ENCODE results near the gene APBB2. TPM values are rescaled to one million over a fixed set of nuclear protein-coding genes. Genes with fewer than 3 reads are reported as not detected.

Gene APBB2
- total RNA-seq, 1 donor from 2014 or later, result 23.5 TPM

GRCh38 chr4:40838742-40839141 is 375.6 kb downstream of the APBB2 start:
- intact Hi-C loops (cut with micrococcal nuclease), result no loop called here
- H3K4me3 ChIP-seq, result no peak overlapping the region
- TF ChIP-seq CTCF (IDR thresholded peaks at IDR 0.05; ENCODE audit: borderline replicate concordance), result no peak
- H3K36me3 ChIP-seq, result peaks cover 21% of the 10 kb centered on the region
- no peaks in the 10 kb centered on the region for H3K9me3 ChIP-seq (replicated peaks)
- H3K27ac ChIP-seq (replicated peaks), result no peak overlapping the region
- no peaks in the 10 kb centered on the region for H3K27me3 ChIP-seq (ENCODE audit: low read depth)
- H3K4me1 ChIP-seq, result peaks cover 23% of the 10 kb centered on the region
- no peak for DNase-seq

GRCh38 chr4:40837094-40837870 is 377.1 kb downstream of the APBB2 start:
- Histone ChIP-seq H3K4me1 (peaks cover 12% of the 10 kb centered on the region), H3K27ac (replicated peaks) (no peak overlapping the region), H3K36me3 (peaks cover 28% of the 10 kb centered on the region), H3K4me3 (no peak overlapping the region), H3K9me3 (replicated peaks) (no peaks in the 10 kb centered on the region), H3K27me3 (ENCODE audit: low read depth) (no peaks in the 10 kb centered on the region)
- no peak for TF ChIP-seq CTCF (IDR thresholded peaks at IDR 0.05; ENCODE audit: borderline replicate concordance)
- intact Hi-C loops (cut with micrococcal nuclease), result no loop called here
- no peak for DNase-seq

DNA sequence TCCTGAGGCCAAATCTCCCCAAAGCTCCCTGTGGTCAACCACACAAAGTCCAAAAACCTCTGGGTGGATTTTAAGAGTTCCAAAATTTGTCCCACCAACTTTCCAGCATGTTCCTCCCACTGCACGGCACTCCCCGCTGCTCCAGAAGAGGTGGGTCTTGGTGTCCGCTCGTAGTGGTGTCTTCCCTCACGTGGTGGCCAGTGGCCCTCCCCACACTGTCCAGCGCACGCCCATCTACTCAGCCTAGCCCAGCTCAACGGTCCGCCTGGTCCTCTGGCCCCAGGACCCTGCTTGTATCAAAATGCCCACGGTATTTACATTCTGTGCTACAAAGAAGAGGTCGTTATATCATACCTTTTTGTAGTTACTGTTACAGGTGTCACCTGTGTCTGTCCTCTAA is 381.1 kb downstream of the APBB2 start:
- TF ChIP-seq CTCF (IDR thresholded peaks at IDR 0.05; ENCODE audit: borderline replicate concordance), result no peak
- Histone ChIP-seq H3K4me3 (no peak overlapping the region), H3K36me3 (peaks cover 46% of the 10 kb centered on the region), H3K9me3 (replicated peaks) (no peaks in the 10 kb centered on the region), H3K27me3 (ENCODE audit: low read depth) (no peaks in the 10 kb centered on the region), H3K27ac (replicated peaks) (no peak overlapping the region), H3K4me1 (peaks cover 7% of the 10 kb centered on the region)
- no peak for DNase-seq
- intact Hi-C loops (cut with micrococcal nuclease), result no loop called here

DNA sequence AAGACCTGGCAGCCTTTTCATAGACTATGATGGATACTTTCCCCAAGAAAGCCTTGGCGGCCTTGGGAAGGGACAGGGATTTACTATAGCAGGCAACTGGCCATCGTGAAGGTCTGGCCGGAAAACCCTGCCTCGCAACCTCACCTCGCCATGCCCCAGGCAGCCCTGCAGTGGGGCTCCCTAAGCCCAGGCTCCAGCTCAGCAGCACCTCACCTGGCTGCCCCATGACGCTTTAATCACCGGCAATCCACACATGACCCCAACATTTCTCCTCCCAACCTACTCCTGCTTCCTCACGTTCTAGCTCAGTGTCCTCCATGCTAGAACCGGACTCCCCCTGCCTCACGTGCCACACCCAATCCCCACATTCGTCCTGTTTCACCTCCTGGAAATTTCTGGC is 382.2 kb downstream of the APBB2 start:
- no peak overlapping the region for H3K27ac ChIP-seq (replicated peaks)
- peaks cover 55% of the 10 kb centered on the region for H3K36me3 ChIP-seq
- no peak overlapping the region for H3K4me3 ChIP-seq
- no peaks in the 10 kb centered on the region for H3K9me3 ChIP-seq (replicated peaks)
- no peak for DNase-seq
- no peaks in the 10 kb centered on the region for H3K27me3 ChIP-seq (ENCODE audit: low read depth)
- TF ChIP-seq CTCF (IDR thresholded peaks at IDR 0.05; ENCODE audit: borderline replicate concordance), result no peak
- intact Hi-C loops (cut with micrococcal nuclease), result no loop called here
- peaks cover 4% of the 10 kb centered on the region for H3K4me1 ChIP-seq

GRCh38 chr4:40831146-40831907 is 383.0 kb downstream of the APBB2 start:
- H3K27me3 ChIP-seq (ENCODE audit: low read depth), result no peaks in the 10 kb centered on the region
- H3K4me1 ChIP-seq, result no peaks in the 10 kb centered on the region
- no peak overlapping the region for H3K27ac ChIP-seq (replicated peaks)
- no peaks in the 10 kb centered on the region for H3K9me3 ChIP-seq (replicated peaks)
- DNase-seq, result no peak
- H3K36me3 ChIP-seq, result peaks cover 63% of the 10 kb centered on the region
- TF ChIP-seq CTCF (IDR thresholded peaks at IDR 0.05; ENCODE audit: borderline replicate concordance), result no peak
- H3K4me3 ChIP-seq, result no peak overlapping the region
- intact Hi-C loops (cut with micrococcal nuclease), result no loop called here

Data from left ventricle myocardium inferior (tissue), 1 donor.